AG04449 (cell line): ENCODE data around the gene STEAP1.

ENCODE experiments used
- CTCF ChIA-PET: fragments of 350-600 bp; formaldehyde crosslinking; extraction: SDS; loops from one replicate; lab custom pipeline; 2021; ENCODE audit warnings: antibody characterized with exemption; lab: Yijun Ruan, JAX
- POLR2A ChIA-PET: fragments of 400-600, 350-600 bp; formaldehyde crosslinking; extraction: SDS; loops from one replicate; lab custom pipeline; 2020; ENCODE audit warnings: antibody characterized with exemption, inconsistent platforms; lab: Yijun Ruan, JAX
- DNase-seq: peaks from one replicate; pipeline ENCODE4 v3.0.0-alpha.2; 2010; ENCODE audit warnings: low read depth, low spot score
- H3K4me3 ChIP-seq: 2 replicates; pipeline ENCODE4 v1.5.1; 2011; ENCODE audit warnings: low read depth, mild to moderate bottlenecking, control low read depth, low read length
- TF ChIP-seq, protein P1 (sequence below): IDR thresholded peaks from one replicate; pipeline ENCODE4 v1.5.1; 2011; ENCODE audit warnings: mild to moderate bottlenecking, moderate library complexity, low read length, control low read depth, inconsistent platforms; ENCODE audit not compliant: insufficient read depth; ENCODE audit errors: missing control alignments

The STEAP1 gene

DNA sequence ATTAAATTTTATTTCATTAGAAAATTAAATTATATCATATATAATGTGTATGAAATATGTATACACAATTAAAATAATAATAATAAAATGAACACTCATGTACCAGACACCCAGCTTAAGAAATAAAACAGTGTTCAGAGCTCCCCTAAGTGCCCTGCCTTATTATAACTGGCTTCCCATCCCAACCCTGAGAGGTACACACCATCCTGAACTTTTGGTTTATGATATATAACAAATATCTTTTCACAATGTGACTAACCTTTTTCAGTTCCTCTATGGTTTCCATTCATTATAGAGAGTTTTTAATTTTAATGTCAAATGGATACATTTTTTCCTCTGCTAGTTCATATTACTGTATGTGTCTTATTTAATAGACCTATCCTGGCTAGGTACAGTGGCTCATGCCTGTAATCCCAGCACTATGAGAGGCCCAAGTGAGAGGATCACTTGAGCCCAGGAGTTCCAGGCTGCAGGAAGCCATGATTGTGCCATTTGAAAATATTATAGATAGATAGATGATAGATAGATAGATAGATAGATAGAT is 33.3 kb downstream of the STEAP1 start:
- ChIA-PET CTCF (interaction anchor here (0.9 to 1.8 kb wide), 4 partner anchors 24 to 241 kb away, joined by 3 to 5 read pairs (median 4); partner anchors contain the start of gene STEAP2), POLR2A (interaction anchor here (1.3 kb wide), 1 partner anchor 24 kb away, joined by 3 read pairs; the partner anchor contains the start of gene STEAP2)
- DNase-seq = no peak
- TF ChIP-seq, protein P1, sequence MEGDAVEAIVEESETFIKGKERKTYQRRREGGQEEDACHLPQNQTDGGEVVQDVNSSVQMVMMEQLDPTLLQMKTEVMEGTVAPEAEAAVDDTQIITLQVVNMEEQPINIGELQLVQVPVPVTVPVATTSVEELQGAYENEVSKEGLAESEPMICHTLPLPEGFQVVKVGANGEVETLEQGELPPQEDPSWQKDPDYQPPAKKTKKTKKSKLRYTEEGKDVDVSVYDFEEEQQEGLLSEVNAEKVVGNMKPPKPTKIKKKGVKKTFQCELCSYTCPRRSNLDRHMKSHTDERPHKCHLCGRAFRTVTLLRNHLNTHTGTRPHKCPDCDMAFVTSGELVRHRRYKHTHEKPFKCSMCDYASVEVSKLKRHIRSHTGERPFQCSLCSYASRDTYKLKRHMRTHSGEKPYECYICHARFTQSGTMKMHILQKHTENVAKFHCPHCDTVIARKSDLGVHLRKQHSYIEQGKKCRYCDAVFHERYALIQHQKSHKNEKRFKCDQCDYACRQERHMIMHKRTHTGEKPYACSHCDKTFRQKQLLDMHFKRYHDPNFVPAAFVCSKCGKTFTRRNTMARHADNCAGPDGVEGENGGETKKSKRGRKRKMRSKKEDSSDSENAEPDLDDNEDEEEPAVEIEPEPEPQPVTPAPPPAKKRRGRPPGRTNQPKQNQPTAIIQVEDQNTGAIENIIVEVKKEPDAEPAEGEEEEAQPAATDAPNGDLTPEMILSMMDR = no peak
- no peak overlapping the region for H3K4me3 ChIP-seq

DNA sequence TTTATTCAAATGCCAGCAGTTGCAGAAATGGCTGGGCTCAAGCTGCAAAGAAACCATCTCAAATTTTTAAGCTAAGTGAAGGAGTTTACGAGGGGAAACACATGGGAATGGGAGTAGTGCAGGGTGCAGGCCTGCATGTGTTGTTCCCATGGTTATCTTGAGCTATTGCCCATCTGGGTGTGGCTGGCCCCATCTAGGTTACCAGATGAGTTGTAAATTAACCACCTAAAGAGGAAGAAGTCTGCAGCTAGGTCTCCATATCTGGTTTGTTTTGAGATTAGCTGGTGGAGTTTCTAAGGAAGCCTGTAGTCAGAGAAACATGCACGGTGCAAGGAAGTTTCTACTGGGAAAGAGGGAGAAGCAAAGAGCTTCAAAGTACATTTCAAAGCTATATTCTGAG is 34.0 kb downstream of the STEAP1 start:
- ChIA-PET POLR2A (interaction anchor here (1.3 kb wide), 1 partner anchor 23 kb away, joined by 3 read pairs; the partner anchor contains the start of gene STEAP2), CTCF (interaction anchor here (0.7 to 1.8 kb wide), 4 partner anchors 23 to 240 kb away, joined by 3 to 4 read pairs (median 3); partner anchors contain the start of gene STEAP2)

DNA sequence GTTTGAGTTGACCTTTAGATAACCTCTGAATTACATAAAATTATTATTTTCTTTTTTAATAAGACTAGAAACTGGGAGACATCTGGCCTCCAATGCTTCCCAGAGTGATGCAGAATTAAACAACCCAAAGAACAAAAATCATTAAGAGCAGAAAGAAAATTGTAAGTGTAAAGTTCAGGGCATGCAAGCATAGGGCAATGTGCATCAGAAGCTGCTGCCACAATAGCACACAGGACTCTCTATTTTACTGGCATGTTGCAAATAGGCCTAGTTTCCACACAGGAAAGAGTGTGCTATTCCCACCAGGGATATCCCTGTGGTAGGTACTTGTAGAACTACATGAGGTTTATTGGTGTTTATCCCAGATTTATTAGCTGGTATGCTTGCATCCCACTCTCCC is 36.7 kb downstream of the STEAP1 start:
- ChIA-PET POLR2A (no interaction called here), CTCF (interaction anchor here (1.5 kb wide), 1 partner anchor 20 kb away, joined by 5 read pairs; the partner anchor contains the start of gene STEAP2)
- no peak for DNase-seq
- TF ChIP-seq, protein P1 = no peak
- no peak overlapping the region for H3K4me3 ChIP-seq

More for the DNA sequence above, 34.0 kb downstream of the STEAP1 start:
- TF ChIP-seq, protein P1 = no peak
- DNase-seq = no peak
- no peak overlapping the region for H3K4me3 ChIP-seq

DNA sequence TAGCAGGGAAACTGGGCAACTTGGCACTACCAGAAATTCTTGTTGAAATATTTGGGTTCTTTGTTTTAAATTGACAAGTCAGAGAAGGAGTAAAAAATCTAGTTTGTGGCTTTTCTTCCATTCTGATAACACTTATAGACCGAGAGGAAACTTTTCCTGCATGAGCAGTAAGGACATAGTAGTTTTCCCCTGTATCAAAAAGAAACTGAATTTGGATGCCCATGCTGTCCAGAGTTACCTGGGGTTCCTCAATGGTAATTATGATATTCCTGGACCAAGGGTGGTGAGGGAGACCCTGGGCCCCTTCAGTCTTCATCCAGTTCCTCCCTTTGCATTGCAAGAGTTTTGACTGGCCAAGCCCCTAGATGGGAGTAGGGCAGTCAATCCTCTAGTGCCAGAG is 37.4 kb downstream of the STEAP1 start:
- ChIA-PET CTCF (interaction anchor here (1.5 kb wide), 1 partner anchor 20 kb away, joined by 5 read pairs; the partner anchor contains the start of gene STEAP2), POLR2A (no interaction called here)
- no peak overlapping the region for H3K4me3 ChIP-seq
- TF ChIP-seq, protein P1 = no peak
- DNase-seq = no peak

DNA sequence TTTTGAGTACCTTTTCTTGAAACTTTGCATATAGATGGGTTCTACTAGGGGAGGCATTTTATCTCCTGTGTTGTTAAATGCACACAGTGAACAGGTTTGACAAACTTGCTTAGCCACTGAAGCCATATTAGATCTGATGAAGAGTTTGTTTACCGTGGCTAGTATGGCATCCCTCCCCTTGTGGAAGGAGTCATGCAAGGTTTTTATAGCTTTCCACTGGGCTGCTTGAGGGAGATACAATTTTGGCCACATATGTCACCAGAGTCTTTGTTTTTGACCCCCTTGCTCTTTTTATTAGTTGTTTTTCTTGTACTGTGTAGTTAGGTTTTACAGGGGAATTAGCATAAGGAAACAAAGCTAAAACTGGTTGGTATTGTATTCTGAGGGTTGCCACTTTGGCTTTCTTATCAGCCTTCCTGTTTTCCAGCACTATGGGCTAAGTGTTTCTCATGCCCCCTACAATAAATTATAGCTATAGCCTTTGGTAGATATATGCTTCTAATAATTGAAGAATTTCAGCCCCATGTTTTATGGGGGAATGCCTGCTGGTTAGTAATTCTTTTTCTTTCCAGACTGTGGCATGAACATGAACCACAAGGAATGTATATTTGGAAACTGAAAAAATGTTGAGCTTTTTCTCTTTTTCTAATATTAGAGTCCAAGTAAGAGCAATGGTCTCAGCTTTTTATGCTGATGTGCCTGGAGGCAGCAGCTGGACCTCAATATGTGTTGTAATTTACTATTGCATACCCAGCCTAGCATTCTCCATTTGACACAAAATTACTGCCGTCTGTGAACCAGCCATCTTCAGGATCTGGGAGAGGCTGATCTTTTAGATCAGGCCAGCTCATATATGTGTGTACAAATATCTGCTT is 38.8 kb downstream of the STEAP1 start:
- POLR2A ChIA-PET = interaction anchor here (1.2 kb wide), 2 partner anchors 18 to 39 kb away, joined by 5 to 9 read pairs; partner anchors contain the start of genes STEAP1 and STEAP2
- CTCF ChIA-PET = interaction anchor here (1.3 to 4.6 kb wide), 3 partner anchors 14 to 39 kb away, joined by 3 to 32 read pairs (median 5); partner anchors contain the start of genes STEAP1 and STEAP2
- H3K4me3 ChIP-seq = no peak overlapping the region
- TF ChIP-seq, protein P1 = no peak
- peak; percentile 50 for DNase-seq
